Nasal cavity respiratory epithelium epithelial cell of viscerocranial mucosa (primary cell): ENCODE measurements around the gene GTF3C2. TPM values are rescaled to one million over a fixed set of nuclear protein-coding genes. Genes with fewer than 3 reads are reported as not detected.

ENCODE experiments used
- total RNA-seq: library from RNA; depleted of rRNA; stranded (reverse); fragments of >200 nt; gene quantifications from 2 replicates; pipeline ENCODE4 v1.2.3, GENCODE V29; 2014

The GTF3C2 gene, protein sequence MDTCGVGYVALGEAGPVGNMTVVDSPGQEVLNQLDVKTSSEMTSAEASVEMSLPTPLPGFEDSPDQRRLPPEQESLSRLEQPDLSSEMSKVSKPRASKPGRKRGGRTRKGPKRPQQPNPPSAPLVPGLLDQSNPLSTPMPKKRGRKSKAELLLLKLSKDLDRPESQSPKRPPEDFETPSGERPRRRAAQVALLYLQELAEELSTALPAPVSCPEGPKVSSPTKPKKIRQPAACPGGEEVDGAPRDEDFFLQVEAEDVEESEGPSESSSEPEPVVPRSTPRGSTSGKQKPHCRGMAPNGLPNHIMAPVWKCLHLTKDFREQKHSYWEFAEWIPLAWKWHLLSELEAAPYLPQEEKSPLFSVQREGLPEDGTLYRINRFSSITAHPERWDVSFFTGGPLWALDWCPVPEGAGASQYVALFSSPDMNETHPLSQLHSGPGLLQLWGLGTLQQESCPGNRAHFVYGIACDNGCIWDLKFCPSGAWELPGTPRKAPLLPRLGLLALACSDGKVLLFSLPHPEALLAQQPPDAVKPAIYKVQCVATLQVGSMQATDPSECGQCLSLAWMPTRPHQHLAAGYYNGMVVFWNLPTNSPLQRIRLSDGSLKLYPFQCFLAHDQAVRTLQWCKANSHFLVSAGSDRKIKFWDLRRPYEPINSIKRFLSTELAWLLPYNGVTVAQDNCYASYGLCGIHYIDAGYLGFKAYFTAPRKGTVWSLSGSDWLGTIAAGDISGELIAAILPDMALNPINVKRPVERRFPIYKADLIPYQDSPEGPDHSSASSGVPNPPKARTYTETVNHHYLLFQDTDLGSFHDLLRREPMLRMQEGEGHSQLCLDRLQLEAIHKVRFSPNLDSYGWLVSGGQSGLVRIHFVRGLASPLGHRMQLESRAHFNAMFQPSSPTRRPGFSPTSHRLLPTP
- total RNA-seq: 26.0 and 33.6 TPM in 2 replicates

DNA sequence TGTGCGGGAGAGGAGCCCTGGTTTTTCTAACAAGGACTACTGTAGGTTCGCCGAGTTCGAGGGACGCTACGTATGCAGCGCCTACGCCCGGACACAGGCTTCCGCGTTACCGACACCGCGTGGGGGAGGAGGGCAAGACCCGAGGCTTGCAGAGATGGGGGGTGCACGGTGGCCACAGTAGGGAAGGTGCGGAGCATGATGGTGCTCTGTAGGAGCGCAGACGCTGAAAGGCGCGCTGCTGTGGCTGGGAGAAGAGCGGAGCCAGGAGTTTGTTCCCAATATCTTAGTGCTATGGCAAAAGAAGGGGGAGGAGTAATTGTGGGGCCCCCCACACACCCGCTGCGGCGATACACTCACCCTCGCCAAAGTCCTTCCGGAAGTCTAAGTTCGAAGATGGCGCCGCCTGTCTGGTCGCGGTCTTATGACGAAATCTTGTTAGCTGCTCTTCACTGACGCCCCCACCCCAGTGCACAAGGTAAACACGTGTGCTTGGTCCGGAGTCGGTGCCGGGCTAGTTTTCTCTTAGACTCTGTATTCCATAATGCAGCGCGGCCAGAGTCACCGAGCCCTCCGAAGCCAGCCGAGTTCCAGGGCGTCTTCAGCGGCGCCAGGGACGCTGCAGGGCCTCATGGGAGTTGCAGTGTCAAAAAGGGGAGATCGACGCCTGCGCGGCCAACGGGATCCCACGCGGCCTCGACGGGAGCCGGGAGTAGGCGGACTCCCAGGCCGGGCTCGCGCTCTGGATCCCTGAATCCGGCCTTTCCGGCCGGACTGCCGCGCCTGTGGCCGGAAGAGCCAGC lies at the start of gene GTF3C2:
Gene GTF3C2 (minus strand): TSS at position 383 of the 800 bp plus-strand sequence. CDS start 13,210 bp downstream, outside the sequence.

DNA sequence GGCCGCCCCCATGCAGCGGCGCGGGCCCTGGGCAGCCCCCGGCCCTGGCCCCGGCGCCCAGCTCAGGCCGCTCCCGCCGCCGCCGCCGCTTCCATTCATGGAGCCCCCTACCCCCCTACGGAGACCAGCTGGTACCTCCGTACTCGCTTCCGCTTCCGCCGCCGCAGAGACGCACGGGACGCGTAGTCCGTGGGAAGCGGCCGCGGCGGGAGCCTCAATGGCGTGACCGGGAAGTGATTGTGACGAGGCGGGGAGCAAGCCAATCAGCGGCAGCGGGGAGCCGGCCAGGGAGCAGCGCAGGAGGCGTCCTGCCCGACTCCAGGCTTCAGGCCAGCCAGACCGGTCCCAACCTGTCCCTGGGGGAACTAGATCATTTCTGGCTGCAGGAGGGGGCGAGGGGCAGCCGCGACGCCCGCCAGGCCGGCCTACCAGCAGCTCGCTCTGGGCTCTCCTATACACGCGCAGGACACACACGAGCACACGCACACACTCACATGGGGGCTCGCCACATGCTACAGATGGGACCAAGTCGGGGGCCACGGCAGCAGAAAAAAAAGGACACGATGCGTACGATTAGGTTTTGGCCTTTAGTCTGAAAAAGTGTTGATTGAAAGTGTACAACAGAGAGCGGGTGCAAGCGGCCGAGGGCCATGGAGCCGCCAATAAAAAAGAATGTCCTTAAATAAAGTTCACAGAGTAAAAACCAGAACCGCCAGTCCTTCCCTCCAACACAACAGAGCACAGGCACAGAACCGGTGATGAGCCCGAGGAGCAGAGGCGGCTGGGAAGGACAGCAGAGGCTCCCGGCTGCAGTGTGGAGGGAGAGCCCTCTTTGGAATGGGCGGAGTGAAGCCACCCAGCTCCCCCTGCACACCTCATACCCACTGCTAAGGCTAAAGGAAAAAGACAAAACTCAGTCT lies 24.3 kb upstream of the GTF3C2 start, which contains the start of gene ZNF513:
Gene ZNF513 (minus strand): TSS at position 109 of the 920 bp plus-strand sequence. CDS start 208 bp downstream, outside the sequence.

DNA sequence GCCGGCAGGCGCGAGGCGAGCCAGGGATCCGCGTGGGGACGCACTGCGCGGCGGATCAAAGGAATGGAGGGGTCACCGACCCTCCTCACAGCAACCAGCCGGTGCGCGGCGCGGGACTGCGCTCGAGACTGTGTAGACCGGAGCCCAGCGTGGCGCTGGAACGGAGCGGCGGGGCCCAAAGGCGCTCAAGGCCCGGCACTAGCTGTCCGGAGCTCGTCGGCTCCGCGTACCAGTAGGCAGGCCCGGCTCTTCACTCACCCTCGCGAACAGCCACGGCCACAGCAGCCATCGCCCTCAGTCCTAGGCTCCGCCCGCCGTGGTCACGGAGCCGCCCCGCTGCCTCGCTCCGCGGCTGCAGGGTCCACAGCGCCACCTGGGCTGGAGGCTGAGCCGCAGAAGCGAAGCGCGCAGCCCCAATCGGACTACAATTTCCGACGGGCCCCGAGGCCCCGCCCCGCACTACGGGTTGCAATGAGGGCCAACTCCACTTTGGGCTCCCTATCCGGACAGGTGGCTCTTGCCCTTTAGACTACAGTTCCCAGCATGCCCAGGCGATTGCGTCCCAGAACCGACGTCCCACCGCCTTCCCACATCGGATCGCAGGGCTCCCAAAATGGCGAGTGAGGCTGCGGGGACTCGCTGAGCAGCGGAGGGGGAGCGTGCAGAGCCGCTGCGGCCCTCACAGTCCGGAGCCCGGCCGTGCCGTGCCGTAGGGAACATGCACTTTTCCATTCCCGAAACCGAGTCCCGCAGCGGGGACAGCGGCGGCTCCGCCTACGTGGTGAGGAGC lies 13.7 kb upstream of the GTF3C2 start, which contains the start of the genes EIF2B4 and SNX17:
Gene EIF2B4 (minus strand): TSS at position 313 of the 790 bp plus-strand sequence. CDS start 24 bp downstream, at position 289.
Gene SNX17 (plus strand): TSS at position 591 of the 790 bp plus-strand sequence. CDS start 128 bp downstream, at position 719.

DNA sequence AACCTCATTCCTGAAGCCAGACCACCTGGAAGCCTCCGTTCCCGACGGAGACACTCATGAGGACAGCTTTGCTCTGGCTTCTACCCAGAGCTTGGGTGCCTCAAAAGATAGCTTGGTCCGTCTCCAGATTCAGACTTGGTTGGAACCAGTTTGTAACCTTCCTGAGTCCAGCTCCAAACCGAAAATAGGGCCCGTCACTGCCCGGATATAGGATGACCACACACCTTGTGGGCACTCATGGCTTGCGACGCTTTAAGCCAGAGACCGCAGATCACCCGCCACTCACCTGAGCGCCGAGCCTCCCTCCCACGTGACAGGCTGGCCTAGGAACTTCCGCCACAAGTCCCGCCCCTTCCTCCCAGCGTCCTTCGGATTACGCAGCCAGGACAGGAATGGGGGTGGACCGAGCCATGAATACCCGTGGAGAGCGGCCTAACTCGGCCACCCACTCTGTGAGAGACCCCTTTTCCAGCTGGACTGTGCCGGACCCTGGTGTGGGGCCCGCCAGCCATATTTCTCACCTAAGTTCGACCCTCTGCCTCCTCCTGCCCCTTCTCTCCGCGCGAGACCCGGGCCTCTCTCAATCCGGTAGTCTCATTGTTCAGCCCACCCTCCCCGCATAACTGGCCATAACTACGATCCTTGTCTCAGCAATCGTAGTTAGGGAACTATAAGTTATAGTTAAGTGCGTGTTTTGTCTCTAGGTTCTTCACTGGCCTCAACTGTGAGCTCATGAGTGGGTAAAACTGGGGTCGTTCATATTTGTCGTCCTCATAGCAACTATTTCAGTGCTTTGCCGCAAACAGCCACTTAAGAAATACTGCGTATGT lies 33.6 kb downstream of the GTF3C2 start, which contains the start of gene MPV17:
Gene MPV17 (minus strand): TSS at position 332 of the 830 bp plus-strand sequence. CDS start 580 bp downstream, outside the sequence.

DNA sequence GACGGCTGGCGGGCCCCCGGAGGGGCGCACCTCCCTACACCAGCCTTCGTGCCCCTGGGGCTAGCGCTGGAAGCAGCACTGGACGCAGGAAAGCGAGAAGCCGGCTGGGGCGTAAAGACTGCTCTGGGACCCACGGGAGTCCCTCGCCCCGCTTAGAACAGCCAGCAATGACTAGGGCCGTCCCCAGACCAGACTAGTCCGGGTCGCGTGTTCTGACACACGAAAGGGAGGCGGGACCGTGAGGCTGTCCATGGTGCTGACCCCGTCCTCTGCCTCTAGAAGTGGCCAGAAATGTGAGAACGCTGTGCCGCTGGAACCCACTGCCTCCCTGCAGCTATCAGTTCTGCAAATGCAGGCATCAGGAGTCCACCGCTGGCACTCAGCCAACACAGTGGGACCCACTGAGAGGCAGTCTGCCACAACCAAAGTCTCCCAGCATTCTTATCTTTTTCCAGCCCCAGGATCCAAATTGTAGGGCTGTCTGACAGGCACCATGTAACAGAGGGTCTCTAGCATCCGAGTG lies 48.1 kb downstream of the GTF3C2 start, which contains the start of gene UCN:
Gene UCN (minus strand): TSS at position 87 of the 523 bp plus-strand sequence. CDS start 550 bp downstream, outside the sequence.

DNA sequence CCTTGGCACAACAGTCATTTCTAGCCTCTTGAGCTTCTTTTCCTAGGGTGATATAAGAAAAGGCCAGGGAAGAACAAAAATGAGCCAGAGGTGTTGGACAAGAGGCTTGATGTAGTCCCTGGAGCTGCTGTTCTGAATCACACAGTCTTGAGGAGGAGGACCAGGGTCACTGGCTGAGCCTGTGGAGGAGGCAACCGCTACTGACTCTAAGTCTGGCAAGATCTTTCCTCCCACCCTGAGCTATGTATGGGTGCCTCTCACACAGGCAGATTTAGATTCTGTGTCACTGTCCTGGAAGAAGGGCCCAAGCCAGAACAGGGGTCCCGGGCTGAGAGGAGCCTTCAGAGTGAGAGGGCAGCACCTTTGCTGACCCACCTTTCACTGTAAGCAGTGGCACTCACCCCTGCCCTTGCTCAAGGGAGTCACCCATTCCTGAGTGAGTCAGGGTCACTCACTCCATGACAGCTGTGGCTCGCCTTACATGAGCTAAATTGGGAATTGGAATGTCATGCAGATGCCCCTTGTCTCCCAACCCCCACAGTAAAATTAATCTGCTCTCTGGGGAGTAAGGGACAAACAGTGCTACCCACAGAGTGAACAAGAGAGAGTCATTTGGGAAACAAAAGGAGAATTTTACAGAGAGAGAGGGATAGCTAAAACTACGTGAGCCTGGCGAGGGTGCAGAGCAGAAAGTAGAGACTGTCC lies 74.6 kb downstream of the GTF3C2 start, which contains the start of gene TRIM54:
Gene TRIM54 (plus strand): TSS at position 575 of the 705 bp plus-strand sequence. CDS start 303 bp downstream, outside the sequence.

Other genes starting within 250 kb of the GTF3C2 start
- gene CGREF1, start 237.6 kb downstream of the GTF3C2 start, total RNA-seq: 1.0 and 1.8 TPM in 2 replicates
- not detected in 2 replicates for gene ABHD1, start 232.9 kb downstream of the GTF3C2 start, total RNA-seq
- gene PREB, start 222.1 kb downstream of the GTF3C2 start, total RNA-seq: 39.4 and 82.7 TPM in 2 replicates
- not detected in 2 replicates for gene PRR30, start 217.4 kb downstream of the GTF3C2 start, total RNA-seq
- gene TCF23, start 207.8 kb downstream of the GTF3C2 start, total RNA-seq: under 0.01 TPM in 1 of 2 replicates, not detected in the other
- 122 and 193 TPM in 2 replicates for gene ATRAID, start 144.7 kb downstream of the GTF3C2 start, total RNA-seq
- 22.9 and 34.7 TPM in 2 replicates for gene SLC5A6, start 144.5 kb downstream of the GTF3C2 start, total RNA-seq
- 34.9 and 61.9 TPM in 2 replicates for gene CAD, start 139.4 kb downstream of the GTF3C2 start, total RNA-seq
- not detected in 2 replicates for gene SLC30A3, start 93.7 kb downstream of the GTF3C2 start, total RNA-seq
- gene DNAJC5G, start 81.3 kb downstream of the GTF3C2 start, total RNA-seq: not detected in 2 replicates
- not detected in 2 replicates for gene TRIM54, start 74.3 kb downstream of the GTF3C2 start, total RNA-seq
- gene UCN, start 48.3 kb downstream of the GTF3C2 start, total RNA-seq: 1.0 and 1.1 TPM in 2 replicates
- 43.7 and 44.1 TPM in 2 replicates for gene MPV17, start 33.7 kb downstream of the GTF3C2 start, total RNA-seq
- gene EIF2B4, start 13.6 kb upstream of the GTF3C2 start, total RNA-seq: 28.6 and 32.8 TPM in 2 replicates
- gene SNX17, start 13.9 kb upstream of the GTF3C2 start, total RNA-seq: 79.7 and 108 TPM in 2 replicates
- gene ZNF513, start 24.0 kb upstream of the GTF3C2 start, total RNA-seq: 11.9 and 12.6 TPM in 2 replicates
- 115 and 118 TPM in 2 replicates for gene PPM1G, start 52.8 kb upstream of the GTF3C2 start, total RNA-seq
- 103 and 125 TPM in 2 replicates for gene NRBP1, start 71.9 kb upstream of the GTF3C2 start, total RNA-seq
- gene KRTCAP3, start 85.6 kb upstream of the GTF3C2 start, total RNA-seq: 13.3 and 13.9 TPM in 2 replicates
- gene IFT172, start 133.0 kb upstream of the GTF3C2 start, total RNA-seq: 5.1 and 11.4 TPM in 2 replicates
- gene FNDC4, start 138.4 kb upstream of the GTF3C2 start, total RNA-seq: 2.8 and 6.8 TPM in 2 replicates
- gene GCKR, start 140.1 kb upstream of the GTF3C2 start, total RNA-seq: under 0.01 TPM in 1 of 2 replicates, not detected in the other
- 3.8 and 11.0 TPM in 2 replicates for gene ZNF512, start 226.3 kb upstream of the GTF3C2 start, total RNA-seq